SIG-M5 (cell line): Measurements from ENCODE around the gene NR2F6.
"Not testable (repeated sequence)": the region's sequence is repeated elsewhere in the genome, so short reads cannot be mapped to it uniquely, and the experiment has no call there.

Source experiments
- DNase-seq: peaks from one replicate; lab custom pipeline; 2025; lab: John Stamatoyannopoulos, UW

NR2F6 gene

DNA sequence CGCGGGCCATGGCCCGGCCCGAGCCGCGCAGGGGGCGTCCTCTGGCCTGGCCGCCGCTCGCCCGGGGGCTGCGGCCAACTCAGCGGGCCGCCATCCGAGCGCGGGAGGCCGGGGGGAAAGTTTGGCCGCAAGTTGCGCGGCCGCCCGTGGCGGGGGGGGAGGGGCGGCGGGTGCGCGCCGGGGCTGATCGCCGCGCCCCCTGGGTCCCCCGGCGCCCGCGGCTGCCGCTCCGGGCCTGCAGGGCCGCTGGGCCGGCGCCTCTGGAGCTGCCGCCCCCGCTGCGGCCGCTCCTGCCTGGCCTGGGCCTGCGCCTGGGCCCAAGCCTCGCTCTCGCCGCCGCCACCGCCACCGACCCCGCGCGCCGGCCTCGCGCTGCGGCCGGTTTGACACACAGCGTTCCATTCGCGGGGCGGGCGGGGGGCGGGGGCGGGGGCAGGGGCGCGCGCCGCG lies at the start of gene NR2F6:
NR2F6 (minus strand) TSS at position 385 of the 450 bp plus-strand sequence. CDS start 699 bp downstream, outside the sequence.
- DNase-seq = no peak

DNA sequence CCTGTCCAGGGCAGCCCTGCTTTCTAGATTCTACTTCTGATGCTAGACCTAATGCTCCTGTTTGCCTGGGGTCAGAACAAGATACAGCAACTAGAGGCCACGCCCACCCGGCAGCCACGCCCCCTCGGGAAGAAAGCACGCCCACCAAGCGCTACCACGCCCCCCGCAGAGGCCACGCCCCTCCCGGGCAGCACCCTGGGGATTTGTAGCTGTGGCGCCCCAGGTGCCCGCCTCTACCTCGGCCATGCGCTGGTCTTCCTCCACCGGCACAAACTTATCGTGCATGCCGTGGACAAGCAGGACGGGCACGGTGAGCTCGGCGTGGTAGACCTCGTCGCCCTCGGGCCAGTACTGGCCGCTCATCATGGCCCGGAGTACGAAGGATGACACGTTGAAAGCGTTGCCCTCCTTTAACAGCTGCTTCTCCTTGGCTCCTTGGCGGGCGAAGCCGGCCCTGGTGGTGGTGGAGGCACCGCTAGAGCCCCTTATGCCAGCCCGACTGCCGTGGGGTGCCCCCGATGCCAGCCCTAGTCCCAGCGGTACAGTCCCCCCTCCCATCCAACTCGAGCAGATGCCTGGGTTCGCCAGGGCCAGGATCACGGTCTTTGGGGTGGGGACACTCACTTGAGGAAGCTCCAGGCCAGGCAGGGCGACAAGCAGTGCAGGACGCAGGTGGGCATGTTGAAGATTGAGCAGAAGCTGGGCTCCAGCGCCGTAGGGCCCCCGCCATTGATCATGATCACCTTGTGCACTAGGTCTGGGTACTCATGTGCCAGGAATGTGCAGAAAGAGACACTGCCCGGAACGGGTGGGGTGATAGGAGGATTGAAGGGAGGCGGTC lies 48.6 kb upstream of the NR2F6 start:
- DNase-seq = no peak

DNA sequence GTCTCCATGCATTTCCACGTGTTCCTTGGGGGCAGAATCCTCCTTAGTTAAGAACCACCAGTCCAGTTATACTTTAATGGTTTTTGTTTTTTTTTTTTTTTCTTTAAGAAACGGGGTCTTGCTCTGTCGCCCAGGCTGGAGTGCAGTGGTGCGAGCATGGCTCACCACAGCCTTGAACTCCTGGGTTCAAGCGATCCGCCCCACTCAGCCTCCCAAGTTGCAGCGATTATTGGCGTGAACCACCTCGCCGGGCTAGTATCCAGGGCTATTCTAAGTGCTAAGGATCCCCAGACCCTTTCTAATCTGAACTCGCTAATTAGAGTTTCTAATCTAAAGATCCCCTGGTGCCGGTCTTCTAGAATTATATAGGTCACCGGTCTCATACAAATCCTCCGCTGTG lies 47.9 kb upstream of the NR2F6 start:
- no peak for DNase-seq

DNA sequence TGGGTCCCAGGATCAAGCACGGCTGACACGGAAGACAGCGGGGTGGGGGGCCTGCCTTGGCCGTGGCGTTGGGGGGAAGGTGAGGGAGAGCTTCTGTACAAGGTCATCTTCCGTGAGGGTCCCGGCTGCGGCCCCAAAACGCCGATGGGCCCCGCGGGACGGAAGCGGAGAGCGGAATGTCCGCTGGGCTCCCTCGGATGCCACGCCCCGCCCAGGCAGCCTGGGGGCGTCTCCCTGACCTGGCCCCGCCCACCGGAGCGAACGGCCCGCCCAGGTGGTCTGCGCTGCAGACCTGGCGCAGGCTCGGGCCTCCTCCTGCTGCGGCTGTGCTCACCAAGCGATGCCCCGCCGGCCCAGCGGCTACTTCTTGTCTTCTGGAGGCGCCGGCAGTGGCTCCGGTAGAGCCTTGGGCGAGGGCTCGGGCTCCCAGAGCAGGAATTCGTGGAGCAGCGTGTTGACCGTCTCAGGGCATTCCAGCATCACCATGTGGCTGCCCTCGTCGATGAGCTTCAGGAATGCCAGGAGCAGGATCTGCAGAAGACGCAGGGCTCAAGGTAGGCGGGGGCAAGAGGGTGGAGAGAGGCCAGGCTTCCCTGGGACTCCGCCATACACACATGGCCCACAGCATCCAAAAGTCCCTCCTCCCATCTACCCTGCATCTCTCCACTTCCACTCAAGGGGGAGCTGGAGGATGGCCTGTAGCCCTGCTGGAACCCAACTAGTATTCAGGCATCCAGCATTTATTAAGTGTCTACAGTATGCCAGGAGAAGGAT lies 46.8 kb upstream of the NR2F6 start:
- no peak for DNase-seq

DNA sequence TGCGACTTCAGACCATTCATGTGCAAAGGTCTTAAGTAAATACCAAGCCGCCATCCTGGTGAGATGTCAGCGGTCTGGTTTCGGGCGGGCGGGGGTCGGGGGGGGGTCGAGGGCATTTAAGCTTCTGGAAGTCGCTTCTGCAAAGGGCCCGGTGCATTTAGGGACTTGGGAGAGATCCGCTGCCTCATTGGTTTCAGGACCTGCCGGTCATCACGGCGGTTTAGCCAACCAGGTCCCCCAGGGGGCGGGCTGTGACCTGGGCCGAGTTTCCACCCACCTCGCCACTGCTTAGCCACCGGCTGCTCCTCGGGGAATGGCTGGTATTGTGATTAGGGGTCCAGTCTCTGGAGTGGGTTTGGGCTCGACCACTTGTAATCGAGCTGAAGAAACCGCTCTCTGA lies 43.8 kb upstream of the NR2F6 start:
- DNase-seq = no peak

DNA sequence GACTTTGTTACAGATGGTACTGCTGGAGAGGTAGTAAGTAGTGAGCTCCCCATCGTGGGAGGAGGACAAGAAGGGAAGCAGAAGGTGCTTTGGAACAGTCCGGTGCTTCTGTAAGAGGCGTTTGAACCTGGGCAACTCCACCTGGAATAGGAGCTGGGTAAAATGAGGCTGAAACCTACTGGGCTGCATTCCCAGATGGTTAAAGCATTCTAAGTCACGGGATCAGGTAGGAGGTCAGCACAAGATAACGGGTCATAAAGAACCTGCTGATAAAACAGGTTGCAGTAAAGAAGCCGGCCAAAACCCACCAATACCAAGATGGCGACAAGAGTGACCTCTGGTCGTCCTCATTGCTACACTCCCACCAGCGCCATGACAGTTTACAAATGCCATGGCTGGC lies 41.0 kb upstream of the NR2F6 start:
- DNase-seq = no peak

DNA sequence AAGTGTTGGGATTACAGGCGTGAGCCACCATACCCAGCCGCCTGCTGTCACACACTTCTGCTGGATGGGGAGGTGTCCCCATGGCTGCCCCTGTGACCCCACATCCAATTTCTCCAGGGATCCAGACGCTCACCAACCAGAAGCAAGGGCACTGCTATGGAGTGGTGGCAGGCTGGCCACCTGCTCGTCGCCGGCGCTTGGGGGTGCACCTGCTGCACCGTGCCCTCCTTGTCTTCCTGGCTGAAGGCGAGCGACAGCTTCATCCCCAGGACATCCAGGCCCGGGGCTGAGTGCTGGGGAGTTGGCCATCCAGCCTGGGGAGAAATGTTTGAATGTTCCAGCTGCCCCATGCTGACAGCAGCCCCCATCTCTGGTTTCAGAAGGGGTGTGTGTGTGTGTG lies 40.5 kb upstream of the NR2F6 start:
- DNase-seq = no peak

DNA sequence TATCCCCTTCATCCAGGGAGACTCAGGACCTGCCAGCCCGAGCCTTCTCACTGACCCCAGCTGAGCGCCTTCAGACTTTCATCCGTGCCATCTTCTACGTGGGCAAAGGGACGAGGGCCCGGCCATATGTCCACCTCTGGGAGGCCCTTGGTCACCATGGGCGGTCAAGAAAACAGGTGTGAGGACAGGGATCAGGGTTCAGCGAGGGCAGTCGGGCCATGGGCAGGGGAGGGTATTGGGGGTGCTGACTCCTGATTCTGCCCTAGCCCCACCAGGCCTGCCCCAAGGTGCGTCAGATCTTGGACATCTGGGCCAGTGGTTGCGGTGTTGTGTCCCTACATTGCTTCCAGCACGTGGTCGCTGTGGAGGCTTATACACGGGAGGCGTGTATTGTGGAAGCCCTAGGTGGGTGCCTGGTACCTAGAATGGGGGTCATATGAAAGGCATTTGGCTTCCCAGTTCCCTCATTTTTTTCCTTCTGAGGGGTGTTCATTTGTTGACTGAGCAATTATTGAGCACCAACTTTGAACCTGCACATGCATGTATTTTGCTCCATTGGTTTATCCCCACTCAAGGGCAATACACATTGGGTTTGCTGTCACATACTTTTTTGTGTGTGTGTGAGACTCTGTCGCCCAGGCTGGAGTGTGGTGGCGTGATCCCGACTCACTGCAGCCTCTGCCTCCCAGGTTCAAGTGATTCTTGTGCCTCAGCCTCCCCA lies 39.9 kb upstream of the NR2F6 start:
- no peak for DNase-seq

DNA sequence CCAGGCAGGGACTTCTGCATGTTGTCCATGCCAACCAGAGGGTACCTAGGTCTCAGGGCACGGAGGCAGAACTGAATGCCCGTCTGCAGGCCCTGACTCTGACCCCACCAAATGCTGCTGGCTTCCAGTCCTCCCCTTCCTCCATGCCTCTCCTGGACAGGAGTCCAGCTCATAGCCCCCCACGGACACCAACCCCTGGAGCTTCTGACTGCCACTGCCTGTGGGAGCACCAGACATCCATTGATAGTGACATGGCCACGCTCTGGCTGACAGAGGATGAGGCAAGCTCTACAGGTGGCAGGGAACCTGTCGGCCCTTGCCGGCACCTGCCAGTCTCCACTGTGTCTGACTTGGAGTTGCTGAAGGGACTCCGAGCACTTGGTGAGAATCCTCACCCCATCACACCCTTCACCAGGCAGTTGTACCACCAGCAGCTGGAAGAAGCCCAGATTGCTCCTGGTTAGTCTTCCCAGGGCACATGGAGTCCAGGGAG lies 37.8 kb upstream of the NR2F6 start:
- no peak for DNase-seq

DNA sequence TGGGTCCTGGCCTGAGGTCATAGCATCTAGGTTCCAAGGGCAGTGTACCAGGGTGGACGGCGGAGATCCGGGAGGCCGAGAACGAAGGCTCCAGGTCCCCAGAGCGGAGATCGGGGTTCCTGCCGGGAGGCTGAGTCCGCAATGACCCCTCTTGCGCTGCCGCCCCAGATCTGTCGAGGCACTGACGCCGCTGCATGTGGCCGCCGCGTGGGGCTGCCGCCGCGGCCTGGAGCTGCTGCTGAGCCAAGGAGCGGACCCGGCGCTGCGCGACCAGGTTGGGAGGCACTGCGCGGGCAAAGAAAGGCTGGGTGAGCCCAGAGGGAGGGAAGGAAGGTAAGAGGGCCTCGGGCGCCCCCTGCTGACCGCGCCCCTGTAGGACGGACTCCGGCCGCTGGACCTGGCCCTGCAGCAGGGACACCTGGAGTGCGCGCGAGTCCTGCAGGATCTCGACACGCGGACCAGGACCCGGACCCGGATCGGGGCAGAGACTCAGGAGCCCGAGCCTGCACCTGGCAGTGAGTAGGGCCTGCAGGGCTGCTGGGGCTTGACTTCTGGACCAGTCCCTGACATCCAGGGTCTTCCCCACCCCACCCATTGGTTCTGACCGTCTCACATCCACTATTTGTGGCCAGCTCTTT lies 36.9 kb upstream of the NR2F6 start:
- DNase-seq = no peak

DNA sequence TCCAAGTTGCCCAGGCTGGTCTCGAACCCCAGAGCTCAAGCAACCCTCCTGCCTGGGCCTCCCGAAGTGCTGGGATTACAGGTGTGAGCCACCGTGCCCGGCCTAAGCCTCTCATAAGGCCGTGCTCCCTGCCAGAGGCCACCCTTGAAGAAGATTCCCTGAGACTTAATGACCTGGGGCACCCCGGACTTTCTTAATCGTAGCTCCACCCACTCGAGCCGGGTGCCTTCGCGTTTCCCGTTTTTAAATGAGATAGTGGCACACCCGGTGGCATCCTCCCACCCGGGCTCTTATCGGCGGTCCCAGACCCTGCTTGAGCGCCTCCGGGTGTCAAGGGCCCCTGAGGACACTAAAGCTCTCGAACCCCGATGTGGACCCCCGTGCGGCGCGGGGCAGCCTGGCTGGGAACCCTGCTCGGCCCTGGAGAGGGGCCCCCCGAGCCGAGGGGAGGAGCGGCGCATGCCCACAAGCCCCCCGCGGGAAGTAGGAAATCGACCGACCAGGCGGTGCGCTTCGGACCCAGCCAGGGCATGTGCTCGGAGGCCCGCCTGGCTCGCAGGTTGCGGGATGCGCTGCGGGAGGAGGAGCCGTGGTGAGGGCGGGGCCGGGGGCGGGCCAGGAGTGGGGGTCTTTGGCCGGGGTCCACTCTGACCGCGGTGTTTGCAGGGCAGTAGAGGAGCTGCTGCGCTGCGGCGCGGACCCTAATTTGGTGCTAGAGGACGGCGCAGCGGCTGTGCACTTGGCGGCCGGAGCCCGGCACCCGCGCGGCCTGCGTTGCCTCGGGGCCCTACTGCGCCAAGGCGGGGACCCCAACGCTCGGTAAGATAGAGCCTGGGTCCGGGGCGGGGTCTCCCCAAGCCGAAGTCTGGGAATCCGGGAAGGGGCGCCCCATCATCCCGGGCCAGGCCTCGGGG lies 35.9 kb upstream of the NR2F6 start, which contains the start of gene ANKLE1:
ANKLE1 (plus strand) TSS at position 511 of the 914 bp plus-strand sequence; CDS start at position 531, 20 bp downstream.
- DNase-seq = peak; percentile 37

DNA sequence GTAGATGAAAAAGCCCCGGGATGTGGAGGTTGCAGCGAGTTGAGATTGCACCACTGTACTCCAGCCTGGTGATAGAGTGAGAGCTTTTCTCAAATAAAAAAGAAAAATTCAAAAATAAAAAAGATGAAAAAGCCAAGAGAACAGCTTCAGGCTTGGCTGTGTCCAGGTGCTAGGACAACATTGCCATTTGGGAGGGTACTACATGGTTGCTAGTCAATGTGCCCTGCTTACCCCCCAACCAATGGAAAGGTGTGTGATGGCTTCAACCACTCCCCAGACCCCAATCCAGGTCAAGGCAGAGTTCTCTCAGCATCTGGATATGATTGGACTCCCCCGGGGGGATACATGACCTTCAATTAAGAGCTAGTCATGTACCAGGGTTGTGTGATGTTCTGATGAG lies 33.7 kb upstream of the NR2F6 start:
- DNase-seq = no peak

DNA sequence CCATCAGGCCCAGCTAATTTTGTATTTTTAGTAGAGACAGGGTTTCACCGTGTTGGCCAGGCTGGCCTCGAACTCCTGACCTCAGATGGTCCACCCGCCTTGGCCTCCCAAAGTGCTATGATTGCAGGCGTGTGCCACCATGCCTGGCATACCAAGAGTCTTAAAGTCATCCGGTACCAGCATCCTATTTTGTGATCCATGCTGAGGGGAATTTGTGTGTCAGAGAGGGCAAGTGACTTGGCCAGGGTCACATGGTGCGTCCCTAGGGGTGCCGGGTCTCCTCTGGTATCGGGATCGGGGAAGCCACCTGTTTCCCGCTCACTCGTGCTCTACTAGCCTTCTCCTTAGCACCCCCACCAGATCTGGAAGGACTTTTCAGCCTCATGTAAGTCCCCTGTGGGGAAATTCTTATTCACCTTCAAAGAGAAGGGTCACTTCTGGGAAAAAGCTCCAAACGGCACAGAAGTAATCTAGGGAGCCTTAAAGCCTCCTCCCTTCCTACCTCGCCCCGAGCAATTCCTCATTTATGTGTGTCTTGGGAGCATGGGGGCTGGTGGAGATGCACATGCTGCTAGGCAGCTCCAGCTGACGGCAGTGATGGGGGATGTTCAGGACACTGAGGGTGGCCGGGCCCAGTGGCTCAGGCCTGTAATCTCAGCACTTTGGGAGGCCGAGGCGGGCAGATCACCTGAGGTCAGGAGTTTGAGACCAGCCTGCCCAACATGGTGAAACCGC lies 29.9 kb upstream of the NR2F6 start:
- DNase-seq = no peak

DNA sequence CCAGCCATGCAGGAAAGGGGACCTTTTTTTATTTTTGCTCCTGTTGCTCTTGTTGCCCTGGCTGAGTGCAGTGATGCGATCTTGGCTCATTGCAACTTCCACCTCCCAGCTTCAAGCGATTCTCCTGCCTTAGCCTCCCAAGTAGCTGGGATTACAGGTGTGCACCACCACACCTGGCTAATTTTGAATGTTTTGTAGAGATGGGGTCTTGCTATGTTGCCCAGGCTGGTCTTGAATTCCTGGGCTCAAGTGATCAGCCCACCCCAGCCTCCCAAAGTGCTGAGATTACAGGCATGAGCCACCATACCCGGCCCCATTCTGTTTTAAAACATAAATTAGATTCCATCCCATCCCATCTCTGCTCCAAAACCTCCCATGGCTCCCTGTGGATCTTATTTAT lies 29.2 kb upstream of the NR2F6 start:
- DNase-seq = not testable (repeated sequence)

DNA sequence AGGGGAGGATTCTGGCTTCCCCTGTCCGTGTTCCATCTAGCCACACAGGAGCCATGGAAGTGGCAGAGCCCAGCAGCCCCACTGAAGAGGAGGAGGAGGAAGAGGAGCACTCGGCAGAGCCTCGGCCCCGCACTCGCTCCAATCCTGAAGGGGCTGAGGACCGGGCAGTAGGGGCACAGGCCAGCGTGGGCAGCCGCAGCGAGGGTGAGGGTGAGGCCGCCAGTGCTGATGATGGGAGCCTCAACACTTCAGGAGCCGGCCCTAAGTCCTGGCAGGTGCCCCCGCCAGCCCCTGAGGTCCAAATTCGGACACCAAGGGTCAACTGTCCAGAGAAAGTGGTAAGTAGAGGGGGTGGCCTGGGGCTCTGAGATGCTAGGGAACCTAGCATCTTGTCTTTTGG lies 23.0 kb upstream of the NR2F6 start:
- DNase-seq = no peak

DNA sequence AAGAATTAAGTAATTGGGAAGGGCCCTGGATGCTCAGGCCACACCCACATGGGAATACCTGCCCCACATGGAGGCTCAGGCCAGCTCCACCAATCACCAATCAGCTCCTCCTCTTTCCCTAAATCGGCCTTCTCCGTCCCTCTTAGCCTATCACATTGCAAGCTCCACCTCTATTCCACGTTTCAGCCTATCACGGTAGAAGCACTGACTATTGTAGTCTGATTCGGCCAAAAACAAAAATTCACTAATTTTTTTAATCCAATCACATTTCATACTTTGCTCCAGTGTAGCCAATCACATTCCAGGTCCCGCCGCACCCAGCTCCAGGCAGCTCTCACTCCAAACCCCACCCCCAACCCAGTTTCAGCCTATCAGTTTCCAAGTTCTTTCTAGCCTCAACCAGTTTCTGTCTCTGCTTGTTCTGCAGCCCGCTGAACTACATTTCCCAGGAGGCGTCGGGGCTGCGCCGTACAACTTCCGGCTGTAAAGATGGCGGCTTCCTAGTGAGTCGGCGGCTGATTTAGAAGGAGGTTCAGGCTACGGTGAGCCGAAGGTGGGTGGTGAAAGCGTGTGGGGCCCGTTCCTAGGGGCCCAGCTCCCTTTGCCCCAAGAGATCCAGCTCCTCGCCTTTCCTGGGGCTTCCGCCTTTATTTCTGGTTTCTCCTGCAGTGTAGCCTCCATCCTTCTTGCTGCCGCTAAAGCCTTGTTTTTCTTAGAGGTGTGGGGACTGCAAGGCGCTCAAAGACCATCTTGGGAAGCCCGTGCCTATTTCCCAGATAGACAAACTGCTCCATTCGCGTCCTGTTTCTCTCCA lies 21.5 kb upstream of the NR2F6 start, which contains the start of gene BABAM1:
BABAM1 (plus strand) TSS at position 469 of the 814 bp plus-strand sequence. CDS start 1,364 bp downstream, outside the sequence.
- DNase-seq = peak; percentile 97

DNA sequence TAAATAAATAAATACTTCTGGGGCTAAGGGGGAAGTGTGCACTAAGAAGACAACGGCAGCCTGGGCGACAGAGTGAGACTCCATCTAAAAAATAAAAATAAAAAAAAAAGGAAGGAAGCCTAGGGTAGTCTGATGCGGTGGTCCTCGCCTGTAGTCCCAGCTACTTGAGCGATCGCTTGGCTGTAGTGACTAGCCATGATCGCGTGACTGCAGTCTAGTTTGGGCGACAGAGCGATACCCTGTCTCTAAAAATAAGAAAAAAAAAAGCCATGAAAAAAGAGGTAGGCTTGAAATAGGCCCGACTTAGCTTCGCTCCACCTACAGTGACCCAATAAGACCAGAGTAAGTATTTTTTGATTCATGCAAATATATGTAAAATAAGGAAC lies 20.9 kb upstream of the NR2F6 start:
- DNase-seq = no peak

DNA sequence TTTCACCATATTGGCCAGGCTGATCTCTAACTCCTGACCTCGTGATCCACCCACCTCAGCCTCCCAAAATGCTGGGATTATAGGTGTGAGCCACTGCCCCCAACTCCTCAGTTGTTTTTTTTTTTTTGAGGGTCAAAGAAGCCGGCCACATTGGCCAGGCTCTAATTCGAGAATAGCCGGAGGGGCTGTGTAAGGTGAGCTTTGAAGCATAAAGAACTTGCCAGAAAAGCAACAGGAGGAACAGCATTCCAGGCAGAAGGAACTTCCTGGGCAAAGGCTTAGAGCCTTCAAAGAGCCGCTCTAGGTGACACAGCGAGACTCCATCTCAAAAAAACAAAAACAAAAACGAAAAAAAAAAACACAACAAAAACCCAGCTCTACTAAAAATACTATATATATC lies 20.3 kb upstream of the NR2F6 start:
- no peak for DNase-seq

DNA sequence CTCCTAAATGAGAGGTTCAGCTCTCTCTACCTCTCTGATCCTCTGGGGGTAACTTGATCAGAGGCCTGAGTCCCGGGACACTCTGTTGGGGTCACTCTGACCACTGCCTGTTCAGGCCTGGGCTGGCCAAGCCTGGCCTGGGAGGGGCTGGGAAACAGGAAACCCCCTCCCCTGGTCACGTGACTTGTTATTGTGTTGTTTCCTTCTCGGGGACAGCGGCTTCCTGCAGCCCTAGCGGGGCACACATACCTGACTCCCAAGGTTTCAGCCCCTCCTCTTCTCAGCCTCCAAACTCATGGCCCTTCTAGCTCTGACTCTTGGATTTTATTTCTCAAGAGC lies 18.9 kb upstream of the NR2F6 start, which contains the start of gene USHBP1:
USHBP1 (minus strand) TSS at position 105 of the 339 bp plus-strand sequence. CDS start 446 bp downstream, outside the sequence.
- DNase-seq = no peak
